IMR-90 (cell line): ENCODE measurements around the gene ABHD12.

ENCODE experiments used
- CTCF ChIP-seq: conservative IDR thresholded peaks from 2 replicates; pipeline ENCODE4 v1.5.1; 2012; ENCODE audit warnings: mild to moderate bottlenecking, low read depth, low read length, improper control_type of control experiment
- FOS ChIP-seq: fragments of 150-350 bp; IDR thresholded peaks from 2 replicates; pipeline ENCODE4 v1.6.1; 2016; ENCODE audit warnings: low read depth, low read length

- peak; percentile 36 for TF ChIP-seq CTCF
- no peak for TF ChIP-seq FOS
Measured at GRCh38 chr20:25296094-25297093, 94.2 kb downstream of the ABHD12 start.
